Right cardiac atrium (tissue), 5 donors: Measurements from ENCODE around the gene ZNF311. TPM values are rescaled to one million over a fixed set of nuclear protein-coding genes. Genes with fewer than 3 reads are reported as not detected.

Source experiments
- ATAC-seq, 2 donors: fragments of 200-7000 bp; cut with Tn5 transposase; one replicate each; pipeline versions ENCODE4 v1.8.0 to v1.9.1; 2020; ENCODE audit warnings: moderate library complexity in 2 of 2, mild to moderate bottlenecking in 1 of 2
- DNase-seq, 3 donors: peaks; one replicate each; pipeline ENCODE4 v3.0.0-alpha.2; 2020
- H3K27ac ChIP-seq: one replicate; pipeline ENCODE4 v1.5.1; 2013; ENCODE audit warnings: mild to moderate bottlenecking, low read length, control low read depth, moderate library complexity
- H3K27me3 ChIP-seq: one replicate; pipeline ENCODE4 v1.6.1; 2013; ENCODE audit not compliant: control insufficient read depth, insufficient read depth
- H3K4me1 ChIP-seq: one replicate; pipeline ENCODE4 v1.6.1; 2013; ENCODE audit warnings: low read length; ENCODE audit not compliant: control insufficient read depth, insufficient read depth
- H3K4me3 ChIP-seq: one replicate; pipeline ENCODE4 v1.5.1; 2013; ENCODE audit warnings: low read length, control low read depth
- H3K9me3 ChIP-seq: one replicate; pipeline ENCODE4 v1.6.1; 2013; ENCODE audit warnings: low read length; ENCODE audit not compliant: control insufficient read depth
- WGBS: extraction: QIAGEN DNeasy Blood & Tissue Kit; methylation state at CpG from one replicate; pipeline ENCODE4 v1.1.7; 2013; 5-methylcytosine and 5-hydroxymethylcytosine counted together
- intact Hi-C, 4 donors: fragments of 100-400 bp; cut with DNase I; formaldehyde crosslinking; loops; one replicate each; pipeline versions ENCODE4 v1.11.0 to v1.14.0; 2022 to 2023
- polyA plus RNA-seq: library from polyadenylated mRNA; stranded (reverse); fragments of 200-250 nt; gene quantifications from one replicate; pipeline ENCODE4 v1.2.3, GENCODE V29; 2013
- total RNA-seq, 4 donors: library from RNA; stranded (reverse); fragmentation: NEBNext Ultra II Directional; extraction: Animal tissue kit (Norgen Biotek cat#: 25700); gene quantifications; one replicate each; pipeline ENCODE4 v1.2.1, GENCODE V29; 2021
- donor health status: healthy with polysubstance abuse.
- donor health status: DM: no; HTN: yes; CAD: no.
- donor health status: DM: no; HTN: no; CAD: no.
- donor health status: DM: no; HTN: yes; CAD: no; lungs with severe emphysema.
- donor health status: DM: yes; HTN: yes; CAD: no.

The ZNF311 gene
- total and polyA plus RNA-seq, 5 donors = 0.36 to 0.63 (median 0.56) TPM

GRCh38 chr6:28982476-28983266, 22.4 kb downstream of the ZNF311 start:
- H3K9me3 ChIP-seq = no peaks in the 10 kb centered on the region
- DNase-seq = no peak
- intact Hi-C loops = loop anchor here in 3 of 4 donors (5.0 to 10.0 kb wide), 2 partner anchors 40 to 98 kb away; no protein-coding TSS in a partner anchor
- peaks cover 2% of the 10 kb centered on the region for H3K4me1 ChIP-seq
- peak overlapping the region; percentile 84 for H3K4me3 ChIP-seq
- 14% methylated on average over 17 of the region's 17 CpGs for WGBS
- H3K27ac ChIP-seq = peak overlapping the region; percentile 42
- ATAC-seq = peak; percentile 57 to 63
- no peaks in the 10 kb centered on the region for H3K27me3 ChIP-seq

- Histone ChIP-seq H3K4me3 (peak overlapping the region; percentile 84), H3K9me3 (no peaks in the 10 kb centered on the region), H3K27ac (peak overlapping the region; percentile 60), H3K4me1 (peaks cover 2% of the 10 kb centered on the region), H3K27me3 (no peaks in the 10 kb centered on the region)
- intact Hi-C loops = loop anchor here (2.0 to 10.0 kb wide), 4 partner anchors 37 to 97 kb away; no protein-coding TSS in a partner anchor
- under 1% methylated on average over 23 of the region's 23 CpGs for WGBS
- peak; percentile 76 to 87 (median 82) for DNase-seq
- peak; percentile 84 to 88 for ATAC-seq
Observed at GRCh38 chr6:28981833-28982475, 23.2 kb downstream of the ZNF311 start.

GRCh38 chr6:28981431-28981832, 23.7 kb downstream of the ZNF311 start:
- peak overlapping the region; percentile 84 for H3K4me3 ChIP-seq
- H3K9me3 ChIP-seq = no peaks in the 10 kb centered on the region
- DNase-seq (peak; percentile 62 to 80 (median 80)), ATAC-seq (peak; percentile 51 to 59)
- no peaks in the 10 kb centered on the region for H3K27me3 ChIP-seq
- intact Hi-C loops = loop anchor here (2.0 to 10.0 kb wide), 4 partner anchors 37 to 97 kb away; no protein-coding TSS in a partner anchor
- WGBS = under 1% methylated on average over 13 of the region's 13 CpGs
- H3K4me1 ChIP-seq = peaks cover 2% of the 10 kb centered on the region
- no peak overlapping the region for H3K27ac ChIP-seq

GRCh38 chr6:28980852-28981430, 24.2 kb downstream of the ZNF311 start:
- under 1% methylated on average over 16 of the region's 16 CpGs for WGBS
- H3K4me3 ChIP-seq = peak overlapping the region; percentile 84
- no peaks in the 10 kb centered on the region for H3K27me3 ChIP-seq
- peak; percentile 57 to 67 for ATAC-seq
- peak overlapping the region; percentile 43 for H3K27ac ChIP-seq
- intact Hi-C loops = loop anchor here (2.0 to 10.0 kb wide), 4 partner anchors 36 to 96 kb away; no protein-coding TSS in a partner anchor
- H3K4me1 ChIP-seq = peaks cover 2% of the 10 kb centered on the region
- no peaks in the 10 kb centered on the region for H3K9me3 ChIP-seq
- peak; percentile 56 to 70 (median 65) for DNase-seq

GRCh38 chr6:28980137-28980851, 24.8 kb downstream of the ZNF311 start:
- Histone ChIP-seq H3K9me3 (no peaks in the 10 kb centered on the region), H3K4me3 (peak overlapping the region; percentile 84), H3K27ac (peak overlapping the region; percentile 43), H3K4me1 (peaks cover 2% of the 10 kb centered on the region), H3K27me3 (no peaks in the 10 kb centered on the region)
- WGBS = 50% methylated on average over 8 of the region's 8 CpGs
- ATAC-seq = no peak
- DNase-seq = peak in 2 of 3 donors; percentile 62 to 65
- intact Hi-C loops = loop anchor here (2.0 to 10.0 kb wide), 4 partner anchors 35 to 95 kb away; no protein-coding TSS in a partner anchor

GRCh38 chr6:28979679-28980078, 25.4 kb downstream of the ZNF311 start:
- WGBS = 52% methylated on average over 2 of the region's 2 CpGs
- intact Hi-C loops = loop anchor here (2.0 to 10.0 kb wide), 4 partner anchors 35 to 95 kb away; no protein-coding TSS in a partner anchor

DNA sequence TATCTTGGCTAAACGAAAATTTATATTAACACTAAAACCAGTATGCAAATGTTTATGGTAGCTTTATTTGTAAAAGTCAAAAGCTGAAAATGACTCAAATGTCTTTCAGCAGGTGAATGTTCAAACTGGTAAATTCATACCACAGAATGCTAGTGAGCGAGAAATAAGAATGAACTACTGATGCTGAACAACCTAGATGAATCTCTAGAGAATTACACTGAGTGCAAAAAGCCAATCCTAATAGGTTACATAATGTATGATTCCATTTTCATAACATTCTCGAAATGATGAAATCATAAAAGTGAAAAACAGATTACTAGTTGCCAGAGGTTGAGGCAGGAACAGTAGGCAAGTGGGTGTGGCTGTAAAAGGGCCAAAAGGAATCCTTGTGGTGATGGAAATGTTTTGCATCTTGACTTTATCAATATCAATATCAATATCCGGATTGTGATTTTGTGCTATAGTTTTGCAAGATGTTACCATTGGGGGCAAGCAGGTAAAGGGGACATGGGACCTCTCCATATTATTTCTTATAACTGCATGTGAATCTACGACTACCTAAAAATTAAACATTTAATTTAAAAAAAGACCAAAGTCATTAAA, 26.1 kb downstream of the ZNF311 start:
- peaks cover 2% of the 10 kb centered on the region for H3K4me1 ChIP-seq
- DNase-seq (no peak), ATAC-seq (no peak)
- 89% methylated on average over 5 of the region's 5 CpGs for WGBS
- intact Hi-C loops = no loop called here
- no peak overlapping the region for H3K27ac ChIP-seq
- H3K27me3 ChIP-seq = no peaks in the 10 kb centered on the region
- no peaks in the 10 kb centered on the region for H3K9me3 ChIP-seq
- no peak overlapping the region for H3K4me3 ChIP-seq

More at GRCh38 chr6:28979679-28980078, 25.4 kb downstream of the ZNF311 start:
- Histone ChIP-seq H3K4me1 (peaks cover 2% of the 10 kb centered on the region), H3K4me3 (no peak overlapping the region), H3K27ac (no peak overlapping the region), H3K27me3 (no peaks in the 10 kb centered on the region), H3K9me3 (no peaks in the 10 kb centered on the region)
- ATAC-seq = no peak
- no peak for DNase-seq

GRCh38 chr6:28978133-28978491, 27.0 kb downstream of the ZNF311 start:
- intact Hi-C loops = no loop called here
- no peaks in the 10 kb centered on the region for H3K9me3 ChIP-seq
- 91% methylated on average over 3 of the region's 3 CpGs for WGBS
- peaks cover 2% of the 10 kb centered on the region for H3K4me1 ChIP-seq
- no peak for ATAC-seq
- H3K27me3 ChIP-seq = no peaks in the 10 kb centered on the region
- H3K4me3 ChIP-seq = no peak overlapping the region
- H3K27ac ChIP-seq = no peak overlapping the region
- no peak for DNase-seq

GRCh38 chr6:28977341-28978132, 27.6 kb downstream of the ZNF311 start:
- H3K27ac ChIP-seq = no peak overlapping the region
- DNase-seq = peak in 2 of 3 donors; percentile 64 to 70
- intact Hi-C loops = no loop called here
- no peaks in the 10 kb centered on the region for H3K9me3 ChIP-seq
- H3K4me3 ChIP-seq = peak overlapping the region; percentile 14
- no peaks in the 10 kb centered on the region for H3K27me3 ChIP-seq
- WGBS = 22% methylated on average over 51 of the region's 51 CpGs
- ATAC-seq = peak in 1 of 2 donors; percentile 16
- H3K4me1 ChIP-seq = peaks cover 2% of the 10 kb centered on the region
